NB4 (cell line): ENCODE results near the gene OXGR1.
"Not testable (repeated sequence)": the region's sequence is repeated elsewhere in the genome, so short reads cannot be mapped to it uniquely, and the experiment has no call there.

Experiments
- DNase-seq: peaks from one replicate; pipeline ENCODE4 v3.0.0; 2010; ENCODE audit warnings: low read depth
- H3K4me3 ChIP-seq: one replicate; pipeline ENCODE4 v1.5.1; 2011; ENCODE audit warnings: mild to moderate bottlenecking, low read depth, low read length, moderate library complexity
- MYC ChIP-seq: IDR thresholded peaks from 2 replicates; pipeline ENCODE4 v1.6.1; 2011; ENCODE audit warnings: low read depth, low read length
- POLR2A ChIP-seq: IDR thresholded peaks from 2 replicates; pipeline ENCODE4 v1.6.1; 2011; ENCODE audit warnings: mild to moderate bottlenecking; ENCODE audit not compliant: insufficient read length; ENCODE audit errors: extremely low read depth
- TF ChIP-seq, protein P1 (sequence below): IDR thresholded peaks from one replicate; pipeline ENCODE4 v1.5.1; 2012; ENCODE audit warnings: low read depth, low read length
- TF ChIP-seq, protein P2 (sequence below): IDR thresholded peaks from 2 replicates; pipeline ENCODE4 v1.6.1; 2011; ENCODE audit warnings: low read depth, low read length

The OXGR1 gene

DNA sequence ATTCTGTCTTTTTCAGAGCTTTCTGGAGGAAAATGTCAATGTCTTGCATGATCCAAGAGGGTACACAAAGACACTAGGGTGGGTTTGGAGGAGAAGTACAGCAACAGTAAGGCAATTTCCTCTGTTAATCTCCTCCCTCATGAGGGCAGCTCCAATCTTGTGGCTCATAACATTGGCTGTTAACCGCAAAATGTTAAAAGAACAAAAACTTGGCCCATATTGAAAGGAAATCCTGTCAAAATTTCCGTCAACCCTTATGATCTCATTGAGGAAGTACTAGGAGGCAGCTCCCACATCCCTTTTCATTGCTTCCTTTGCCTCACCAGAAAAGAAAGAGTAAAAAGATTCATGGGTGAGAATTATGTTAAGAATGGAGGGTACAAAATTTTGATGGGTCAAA is 11.6 kb downstream of the OXGR1 start:
- no peak for TF ChIP-seq POLR2A
- no peak for TF ChIP-seq MYC
- TF ChIP-seq, protein P1, sequence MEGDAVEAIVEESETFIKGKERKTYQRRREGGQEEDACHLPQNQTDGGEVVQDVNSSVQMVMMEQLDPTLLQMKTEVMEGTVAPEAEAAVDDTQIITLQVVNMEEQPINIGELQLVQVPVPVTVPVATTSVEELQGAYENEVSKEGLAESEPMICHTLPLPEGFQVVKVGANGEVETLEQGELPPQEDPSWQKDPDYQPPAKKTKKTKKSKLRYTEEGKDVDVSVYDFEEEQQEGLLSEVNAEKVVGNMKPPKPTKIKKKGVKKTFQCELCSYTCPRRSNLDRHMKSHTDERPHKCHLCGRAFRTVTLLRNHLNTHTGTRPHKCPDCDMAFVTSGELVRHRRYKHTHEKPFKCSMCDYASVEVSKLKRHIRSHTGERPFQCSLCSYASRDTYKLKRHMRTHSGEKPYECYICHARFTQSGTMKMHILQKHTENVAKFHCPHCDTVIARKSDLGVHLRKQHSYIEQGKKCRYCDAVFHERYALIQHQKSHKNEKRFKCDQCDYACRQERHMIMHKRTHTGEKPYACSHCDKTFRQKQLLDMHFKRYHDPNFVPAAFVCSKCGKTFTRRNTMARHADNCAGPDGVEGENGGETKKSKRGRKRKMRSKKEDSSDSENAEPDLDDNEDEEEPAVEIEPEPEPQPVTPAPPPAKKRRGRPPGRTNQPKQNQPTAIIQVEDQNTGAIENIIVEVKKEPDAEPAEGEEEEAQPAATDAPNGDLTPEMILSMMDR = no peak
- TF ChIP-seq, protein P2, sequence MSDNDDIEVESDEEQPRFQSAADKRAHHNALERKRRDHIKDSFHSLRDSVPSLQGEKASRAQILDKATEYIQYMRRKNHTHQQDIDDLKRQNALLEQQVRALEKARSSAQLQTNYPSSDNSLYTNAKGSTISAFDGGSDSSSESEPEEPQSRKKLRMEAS = no peak
- peak; percentile 28 for DNase-seq
- H3K4me3 ChIP-seq = no peak overlapping the region

DNA sequence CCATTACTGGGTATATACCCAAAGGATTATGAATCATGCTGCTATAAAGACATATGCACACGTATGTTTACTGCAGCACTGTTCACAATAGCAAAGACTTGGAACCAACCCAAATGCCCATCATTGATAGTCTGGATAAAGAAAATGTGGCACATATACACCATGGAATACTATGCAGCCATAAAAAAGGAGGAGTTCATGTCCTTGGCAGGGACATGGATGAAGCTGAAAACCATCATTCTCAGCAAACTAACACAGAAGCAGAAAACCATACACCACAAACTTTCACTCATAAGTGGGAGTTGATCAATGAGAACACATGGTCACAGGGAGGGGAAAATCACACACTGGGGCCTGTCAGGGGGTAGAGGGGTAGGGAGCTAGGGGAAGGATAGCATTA is 14.4 kb downstream of the OXGR1 start:
- DNase-seq, H3K4me3 ChIP-seq: not testable (repeated sequence)

DNA sequence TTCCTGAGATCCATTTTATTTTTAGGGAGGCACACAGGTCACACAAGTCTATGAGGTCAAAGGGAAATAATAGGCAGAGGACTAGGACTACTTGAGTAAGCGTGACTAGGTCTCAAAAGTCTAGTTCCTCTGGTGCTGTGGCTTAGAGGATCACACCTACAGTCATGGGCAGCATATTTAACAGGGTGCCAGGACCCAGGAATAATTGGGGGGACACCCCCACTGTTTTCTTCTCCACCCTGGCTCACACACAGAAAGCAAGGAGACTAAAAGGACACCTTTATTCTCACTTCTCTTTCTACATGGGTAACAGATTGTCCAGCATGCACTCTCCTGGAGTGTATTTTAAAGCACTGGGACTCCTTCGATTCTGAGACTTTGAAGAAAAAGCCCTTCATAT is 26.2 kb downstream of the OXGR1 start:
- DNase-seq = peak; percentile 12
- TF ChIP-seq, protein P1 = no peak
- TF ChIP-seq, protein P2 = no peak
- TF ChIP-seq MYC (no peak), POLR2A (no peak)

DNA sequence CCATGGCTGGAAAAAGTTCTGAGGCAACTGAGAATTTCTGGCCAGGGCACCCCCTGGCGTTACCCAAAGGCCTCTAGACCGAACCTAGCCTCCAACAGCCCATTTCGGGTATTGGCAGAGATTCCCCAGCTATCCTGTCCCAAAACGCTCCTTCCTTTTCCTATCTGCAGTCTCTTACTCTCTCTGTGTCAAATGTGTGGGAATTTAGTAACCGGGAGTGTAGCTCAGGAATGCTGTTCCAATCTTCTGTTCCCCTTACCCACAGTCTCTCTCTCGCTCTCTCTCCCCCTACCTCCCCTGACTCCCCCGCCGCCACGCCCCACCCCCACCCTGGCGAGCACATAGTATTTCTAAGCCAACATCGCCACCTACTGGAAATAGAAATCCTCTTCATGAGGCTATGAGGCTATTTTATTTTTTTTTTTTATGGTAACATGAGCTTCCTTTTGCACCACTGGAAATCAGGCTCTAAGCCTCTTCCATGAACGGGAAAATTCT is 27.0 kb downstream of the OXGR1 start:
- no peak overlapping the region for H3K4me3 ChIP-seq
- DNase-seq = no peak
- TF ChIP-seq, protein P1 = no peak
- TF ChIP-seq, protein P2 = no peak
- no peak for TF ChIP-seq MYC
- no peak for TF ChIP-seq POLR2A

More for the DNA sequence above, 26.2 kb downstream of the OXGR1 start:
- no peak overlapping the region for H3K4me3 ChIP-seq

DNA sequence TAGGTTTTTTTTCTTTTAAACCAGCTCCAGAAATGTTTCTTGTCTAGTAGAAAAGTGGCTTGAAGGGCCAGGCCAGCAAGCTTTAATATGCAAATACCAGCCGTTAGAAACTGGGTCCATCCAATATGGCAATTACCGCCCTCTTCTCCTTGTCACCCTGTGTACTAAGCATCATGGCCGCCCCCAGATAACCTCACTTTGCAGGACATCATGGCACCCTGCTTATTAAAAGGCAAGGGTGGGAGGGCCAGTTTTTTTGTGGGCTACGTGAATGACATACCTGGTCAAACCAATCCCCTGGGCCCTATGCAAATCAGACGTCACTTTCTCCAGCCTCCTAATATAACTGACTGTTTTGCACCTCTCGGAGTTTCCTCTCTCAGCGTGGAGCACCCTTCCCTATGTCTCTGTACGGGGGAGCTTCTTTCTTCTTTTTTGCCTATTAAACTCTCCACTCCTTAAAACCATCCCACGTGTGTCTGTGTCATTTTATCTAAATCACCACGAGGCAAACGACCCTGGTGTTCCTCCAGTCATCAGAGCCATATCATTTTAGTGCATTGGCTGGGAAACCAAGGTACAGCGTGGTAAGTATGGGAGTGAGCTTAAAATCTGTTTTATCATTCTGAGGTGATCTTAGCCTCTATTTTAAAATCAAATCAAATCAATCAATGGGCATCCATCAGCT is 27.7 kb downstream of the OXGR1 start:
- no peak overlapping the region for H3K4me3 ChIP-seq
- DNase-seq = no peak
- TF ChIP-seq, protein P1 = no peak
- TF ChIP-seq POLR2A = no peak
- TF ChIP-seq MYC = no peak
- TF ChIP-seq, protein P2 = no peak

DNA sequence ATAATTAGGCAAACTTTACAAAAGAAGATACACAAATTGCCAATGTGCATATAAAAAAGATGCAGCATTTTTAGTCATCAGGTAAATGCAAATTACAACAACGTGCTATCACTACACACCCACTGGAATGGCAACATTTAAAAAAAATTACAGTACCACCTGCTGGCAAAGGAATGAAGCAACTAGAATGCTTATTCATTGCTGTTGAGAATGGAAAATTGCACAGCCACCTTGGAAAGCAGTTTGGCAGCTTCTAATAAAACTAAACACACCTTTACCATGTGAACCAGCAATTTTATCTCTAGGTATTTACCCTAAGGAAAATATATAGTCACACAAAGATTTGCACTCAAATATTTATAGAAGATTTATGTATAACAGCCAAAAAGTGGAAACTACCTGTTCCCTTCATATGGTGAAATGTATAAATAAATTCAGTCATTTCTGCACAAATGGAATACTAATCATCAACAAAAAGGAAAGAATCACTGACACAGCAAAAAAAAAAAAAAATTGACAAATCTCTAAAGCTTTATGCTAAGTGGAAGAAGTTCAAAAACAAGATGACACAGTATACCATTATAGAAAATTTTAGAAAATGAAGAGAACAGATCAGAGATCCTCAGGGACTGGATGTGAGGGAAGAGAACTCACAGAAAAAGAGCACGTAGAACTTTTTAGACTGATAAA is 30.3 kb downstream of the OXGR1 start:
- TF ChIP-seq, protein P1 = no peak
- no peak for TF ChIP-seq MYC
- TF ChIP-seq, protein P2 = no peak
- no peak for TF ChIP-seq POLR2A
- DNase-seq = no peak
- no peak overlapping the region for H3K4me3 ChIP-seq
